Neural progenitor cell (in vitro differentiated cells): ENCODE measurements around the gene OPCML. TPM values are rescaled to one million over a fixed set of nuclear protein-coding genes. Genes with fewer than 3 reads are reported as not detected.

ENCODE experiments used
- DNase-seq: peaks from one replicate; pipeline ENCODE4 v3.0.0-alpha.2; 2016; ENCODE audit warnings: low spot score
- H2AFZ ChIP-seq: fragments of 200-600 bp; sonication (generic); replicated peaks from 2 replicates; pipeline ENCODE4 v1.6.1; 2016; ENCODE audit warnings: antibody characterized with exemption
- H3F3A ChIP-seq: fragments of 200-600 bp; sonication (generic); 2 replicates; pipeline ENCODE4 v1.6.1; 2016; ENCODE audit warnings: antibody characterized with exemption, low read depth
- H3K27ac ChIP-seq: fragments of 200-600 bp; sonication (generic); 2 replicates; pipeline ENCODE4 v1.5.1; 2016; ENCODE audit warnings: mild to moderate bottlenecking
- H3K27me3 ChIP-seq: fragments of 200-600 bp; sonication (generic); 2 replicates; pipeline ENCODE4 v1.6.1; 2016; ENCODE audit warnings: mild to moderate bottlenecking, moderate library complexity
- H3K36me3 ChIP-seq: fragments of 200-600 bp; sonication (generic); 2 replicates; pipeline ENCODE4 v1.5.1; 2016
- H3K4me1 ChIP-seq: fragments of 200-600 bp; sonication (generic); 2 replicates; pipeline ENCODE4 v1.6.1; 2016; ENCODE audit warnings: mixed run types
- H3K4me2 ChIP-seq: fragments of 200-600 bp; sonication (generic); 2 replicates; pipeline ENCODE4 v1.6.1; 2016
- H3K4me3 ChIP-seq: fragments of 200-600 bp; sonication (generic); 2 replicates; pipeline ENCODE4 v1.5.1; 2016
- H3K79me2 ChIP-seq: fragments of 200-600 bp; sonication (generic); 2 replicates; pipeline ENCODE4 v1.6.1; 2016; ENCODE audit warnings: low read depth
- H3K9ac ChIP-seq: fragments of 200-600 bp; sonication (generic); 2 replicates; pipeline ENCODE4 v1.6.1; 2016
- H3K9me3 ChIP-seq: fragments of 200-600 bp; sonication (generic); 2 replicates; pipeline ENCODE4 v1.5.1; 2016; ENCODE audit warnings: low read depth
- H4K20me1 ChIP-seq: fragments of 200-600 bp; sonication (generic); 2 replicates; pipeline ENCODE4 v1.6.1; 2016; ENCODE audit warnings: low read depth
- H3K27ac Mint-ChIP-seq: 3 replicates; pipeline ENCODE4 v1.8.0; 2021; ENCODE audit warnings: mixed read lengths
- H3K27me3 Mint-ChIP-seq: 2 replicates; pipeline ENCODE4 v1.8.0; 2022; ENCODE audit warnings: low read depth, mild to moderate bottlenecking, inconsistent platforms, moderate library complexity, mixed read lengths; ENCODE audit not compliant: insufficient read depth
- H3K36me3 Mint-ChIP-seq: 3 replicates; pipeline ENCODE4 v1.8.0; 2021; ENCODE audit warnings: mixed read lengths
- H3K4me1 Mint-ChIP-seq: 3 replicates; pipeline ENCODE4 v1.8.0; 2021; ENCODE audit warnings: mixed read lengths
- H3K4me3 Mint-ChIP-seq: 3 replicates; pipeline ENCODE4 v1.8.0; 2021; ENCODE audit warnings: mild to moderate bottlenecking, moderate library complexity, mixed read lengths
- H3K9me3 Mint-ChIP-seq: 3 replicates; pipeline ENCODE4 v1.8.0; 2020; ENCODE audit warnings: mixed read lengths
- CTCF ChIP-seq: fragments of 200-600 bp; sonication (generic); IDR thresholded peaks from 2 replicates; pipeline ENCODE4 v1.5.1; 2017; ENCODE audit warnings: antibody characterized with exemption, mild to moderate bottlenecking
- EZH2 ChIP-seq: fragments of 200-600 bp; sonication (generic); IDR thresholded peaks from 2 replicates; pipeline ENCODE4 v1.6.1; 2017; ENCODE audit warnings: antibody characterized with exemption, mild to moderate bottlenecking, moderate library complexity
- EZH2phosphoT487 ChIP-seq: fragments of 200-600 bp; sonication (generic); IDR thresholded peaks from 2 replicates; pipeline ENCODE4 v1.6.1; 2017; ENCODE audit warnings: antibody characterized with exemption
- total RNA-seq: library from RNA; depleted of rRNA; stranded (reverse); fragments of >200 nt; gene quantifications from 2 replicates; pipeline ENCODE4 v1.2.3, GENCODE V29; 2015; ENCODE audit warnings: low replicate concordance

Gene OPCML
- total RNA-seq, 1 donor from 2014 or later = 0.02 TPM

DNA sequence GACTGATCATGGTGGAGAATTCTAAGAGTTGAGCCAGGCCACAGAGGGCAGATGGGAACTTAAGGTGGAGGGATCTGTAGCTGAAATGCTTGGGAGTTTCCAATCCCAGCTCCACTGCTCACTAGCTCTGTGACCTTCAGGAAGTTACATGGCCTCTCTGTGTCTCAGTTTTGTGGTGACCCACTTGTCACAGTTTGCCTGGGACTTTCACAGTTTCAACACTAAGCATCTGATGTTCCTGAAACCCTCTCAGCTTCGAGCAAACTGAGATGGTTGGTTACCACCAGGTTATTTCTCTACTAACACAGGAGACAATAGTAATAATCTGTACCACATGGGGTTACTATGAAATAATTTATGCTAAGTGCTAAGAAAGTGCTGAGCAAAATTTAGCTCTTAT is 505.3 kb downstream of the OPCML start:
- H3K4me2 ChIP-seq = no peak overlapping the region
- Mint-ChIP-seq H3K27ac (no peak overlapping the region), H3K4me1 (peaks cover 20% of the 10 kb centered on the region), H3K4me3 (no peak overlapping the region), H3K36me3 (no peaks in the 10 kb centered on the region), H3K9me3 (peaks cover 6% of the 10 kb centered on the region), H3K27me3 (peaks cover 3% of the 10 kb centered on the region)
- H3K4me1 ChIP-seq = no peaks in the 10 kb centered on the region
- H3K27me3 ChIP-seq = no peaks in the 10 kb centered on the region
- no peaks in the 10 kb centered on the region for H3K36me3 ChIP-seq
- H2AFZ ChIP-seq = no peak overlapping the region
- no peak overlapping the region for H3K9ac ChIP-seq
- no peak for DNase-seq
- no peak overlapping the region for H3K27ac ChIP-seq
- H3F3A ChIP-seq = no peaks in the 10 kb centered on the region
- no peaks in the 10 kb centered on the region for H4K20me1 ChIP-seq
- H3K4me3 ChIP-seq = no peak overlapping the region
- H3K9me3 ChIP-seq = no peaks in the 10 kb centered on the region
- no peak for TF ChIP-seq EZH2phosphoT487
- TF ChIP-seq EZH2 = no peak
- TF ChIP-seq CTCF = no peak
- no peaks in the 10 kb centered on the region for H3K79me2 ChIP-seq

DNA sequence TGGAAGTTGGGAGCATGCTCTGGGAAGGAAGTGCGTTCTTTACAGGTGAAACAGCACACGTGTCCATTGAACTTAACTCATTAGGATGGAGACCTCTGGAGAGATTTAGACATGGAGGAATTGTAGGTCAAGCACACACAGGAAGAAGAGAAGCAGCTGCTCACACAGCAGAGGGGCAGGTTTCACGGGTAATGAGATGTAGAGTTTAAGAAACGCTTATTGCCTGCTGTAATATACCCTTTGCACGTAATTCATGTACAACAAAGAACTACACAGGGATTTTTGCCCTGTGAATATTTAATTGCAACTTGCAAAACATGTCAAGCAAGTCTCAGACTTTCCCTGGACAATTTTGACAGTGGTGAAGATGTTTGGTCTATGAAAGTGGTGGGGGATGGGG is 508.0 kb downstream of the OPCML start:
- H3K4me2 ChIP-seq = no peak overlapping the region
- no peaks in the 10 kb centered on the region for H3K79me2 ChIP-seq
- Mint-ChIP-seq H3K4me1 (peaks cover 16% of the 10 kb centered on the region), H3K9me3 (peaks cover 3% of the 10 kb centered on the region), H3K36me3 (no peaks in the 10 kb centered on the region), H3K27me3 (no peaks in the 10 kb centered on the region), H3K27ac (no peak overlapping the region), H3K4me3 (no peak overlapping the region)
- no peak for DNase-seq
- no peaks in the 10 kb centered on the region for H4K20me1 ChIP-seq
- TF ChIP-seq EZH2phosphoT487 (no peak), CTCF (no peak), EZH2 (no peak)
- H3K4me1 ChIP-seq = no peaks in the 10 kb centered on the region
- H3K9ac ChIP-seq = no peak overlapping the region
- no peaks in the 10 kb centered on the region for H3F3A ChIP-seq
- H3K9me3 ChIP-seq = no peaks in the 10 kb centered on the region
- no peak overlapping the region for H3K4me3 ChIP-seq
- H3K36me3 ChIP-seq = no peaks in the 10 kb centered on the region
- H2AFZ ChIP-seq = no peak overlapping the region
- H3K27me3 ChIP-seq = no peaks in the 10 kb centered on the region
- no peak overlapping the region for H3K27ac ChIP-seq

DNA sequence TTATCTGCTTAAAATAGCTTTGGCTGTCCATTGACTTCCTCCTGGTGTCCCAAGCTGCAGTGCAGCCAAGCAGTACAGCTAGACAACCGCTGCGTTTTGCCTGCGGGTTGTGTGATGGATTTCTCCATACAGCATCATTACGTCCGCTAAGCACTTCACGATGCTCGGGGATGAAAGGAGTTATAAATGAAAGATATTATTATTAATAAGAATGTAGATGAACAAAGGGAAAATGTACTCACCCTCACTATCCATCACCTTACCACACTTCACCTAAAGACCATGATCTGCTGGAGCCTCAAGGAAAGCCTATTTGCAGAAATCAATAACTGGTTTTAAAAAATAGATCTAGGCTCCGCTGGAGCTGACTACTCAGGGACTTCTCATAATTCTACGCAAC is 509.1 kb downstream of the OPCML start:
- Histone ChIP-seq H3K4me1 (peaks cover 11% of the 10 kb centered on the region), H3K79me2 (no peaks in the 10 kb centered on the region), H3K9me3 (no peaks in the 10 kb centered on the region), H3K9ac (no peak overlapping the region), H4K20me1 (no peaks in the 10 kb centered on the region), H3F3A (no peaks in the 10 kb centered on the region), H3K27me3 (no peaks in the 10 kb centered on the region), H3K27ac (no peak overlapping the region), H2AFZ (no peak overlapping the region), H3K4me3 (no peak overlapping the region), H3K36me3 (no peaks in the 10 kb centered on the region), H3K4me2 (no peak overlapping the region)
- no peaks in the 10 kb centered on the region for H3K36me3 Mint-ChIP-seq
- H3K9me3 Mint-ChIP-seq = no peaks in the 10 kb centered on the region
- no peak for DNase-seq
- no peak for TF ChIP-seq EZH2phosphoT487
- no peaks in the 10 kb centered on the region for H3K27me3 Mint-ChIP-seq
- H3K4me3 Mint-ChIP-seq = no peak overlapping the region
- peaks cover 9% of the 10 kb centered on the region for H3K4me1 Mint-ChIP-seq
- no peak overlapping the region for H3K27ac Mint-ChIP-seq

GRCh38 chr11:133021553-133021952 is 510.7 kb downstream of the OPCML start:
- Histone ChIP-seq H2AFZ (no peak overlapping the region), H3K9me3 (no peaks in the 10 kb centered on the region), H3K4me1 (peaks cover 11% of the 10 kb centered on the region), H3K9ac (no peak overlapping the region), H3K36me3 (no peaks in the 10 kb centered on the region), H3K27ac (no peak overlapping the region), H3F3A (no peaks in the 10 kb centered on the region), H3K27me3 (no peaks in the 10 kb centered on the region), H4K20me1 (no peaks in the 10 kb centered on the region), H3K4me2 (no peak overlapping the region), H3K79me2 (no peaks in the 10 kb centered on the region), H3K4me3 (no peak overlapping the region)
- TF ChIP-seq EZH2 (no peak), EZH2phosphoT487 (no peak), CTCF (no peak)
- Mint-ChIP-seq H3K9me3 (no peaks in the 10 kb centered on the region), H3K27ac (no peak overlapping the region), H3K36me3 (no peaks in the 10 kb centered on the region), H3K27me3 (no peaks in the 10 kb centered on the region), H3K4me3 (no peak overlapping the region), H3K4me1 (peaks cover 10% of the 10 kb centered on the region)
- no peak for DNase-seq
